Measurements from ENCODE around the gene RNPEPL1. TPM values are rescaled to one million over a fixed set of nuclear protein-coding genes. Genes with fewer than 3 reads are reported as not detected.

RNPEPL1 gene
- total RNA-seq, 4 donors from 2014 or later: 57.3 to 135 (median 70.2) TPM

- whole genome bisulfite sequencing: 47% methylated on average over 25 of the region's 26 CpGs
- Histone ChIP-seq H3K27ac (replicated peaks in 1 of 4) (peak overlapping the region; percentile 94 to 97 (median 96)), H3K27me3 (no peaks in the 10 kb centered on the region), H3K9me3 (no peaks in the 10 kb centered on the region), H3K4me3 (peak overlapping the region; percentile 81 to 90 (median 87)), H3K4me1 (peaks cover 50 to 78% (median 64%) of the 10 kb centered on the region in 4 donors), H3K36me3 (peaks cover 0 to 13% (median 8%) of the 10 kb centered on the region in 4 donors)
- intact Hi-C loops (cut with DNase I): loop anchor here (10.0 kb wide), 1 partner anchor 133 kb away; the partner anchor contains the start of gene GPC1
- no peak for DNase-seq (ENCODE audit: extremely low spot score)
- no peak for TF ChIP-seq POLR2A (IDR thresholded peaks at IDR 0.05; ENCODE audit: low read depth)
- no peak for TF ChIP-seq EP300 (IDR thresholded peaks at IDR 0.05)
- no peak for TF ChIP-seq CTCF (IDR thresholded peaks at IDR 0.05)
- no peak for TF ChIP-seq POLR2AphosphoS5 (IDR thresholded peaks at IDR 0.05)
These were observed 980 bp upstream of the RNPEPL1 start for GRCh38 chr2:240567137-240567871.

GRCh38 chr2:240568678-240569522 is 616 bp downstream of the RNPEPL1 start:
- DNase-seq (ENCODE audit: extremely low spot score): no peak
- Histone ChIP-seq H3K27me3 (no peaks in the 10 kb centered on the region), H3K4me1 (peaks cover 45 to 74% (median 62%) of the 10 kb centered on the region in 4 donors), H3K36me3 (peaks cover 4 to 24% (median 23%) of the 10 kb centered on the region in 4 donors), H3K27ac (replicated peaks in 1 of 4) (peak overlapping the region; percentile 81 to 96 (median 83)), H3K9me3 (no peaks in the 10 kb centered on the region), H3K4me3 (peak overlapping the region; percentile 73 to 90 (median 87))
- WGBS: no CpG with 5 or more reads among the region's 93 CpGs
- intact Hi-C loops (cut with DNase I): loop anchor here (10.0 kb wide), 1 partner anchor 134 kb away; the partner anchor contains the start of gene GPC1
- TF ChIP-seq POLR2AphosphoS5 (IDR thresholded peaks at IDR 0.05) (no peak), EP300 (IDR thresholded peaks at IDR 0.05) (no peak), CTCF (IDR thresholded peaks at IDR 0.05) (no peak), POLR2A (IDR thresholded peaks at IDR 0.05; ENCODE audit: low read depth) (no peak)

GRCh38 chr2:240569523-240569997 is 1.3 kb downstream of the RNPEPL1 start:
- TF ChIP-seq CTCF (IDR thresholded peaks at IDR 0.05): no peak
- no peak for TF ChIP-seq EP300 (IDR thresholded peaks at IDR 0.05)
- no peak for TF ChIP-seq POLR2AphosphoS5 (IDR thresholded peaks at IDR 0.05)
- no peak for TF ChIP-seq POLR2A (IDR thresholded peaks at IDR 0.05; ENCODE audit: low read depth)
- 84% methylated on average over 8 of the region's 9 CpGs for WGBS
- intact Hi-C loops (cut with DNase I): loop anchor here (10.0 kb wide), 1 partner anchor 135 kb away; the partner anchor contains the start of gene GPC1
- Histone ChIP-seq H3K4me3 (peak overlapping the region; percentile 73 to 90 (median 87)), H3K4me1 (peaks cover 45 to 68% (median 60%) of the 10 kb centered on the region in 4 donors), H3K36me3 (peaks cover 9 to 31% (median 28%) of the 10 kb centered on the region in 4 donors), H3K9me3 (no peaks in the 10 kb centered on the region), H3K27ac (replicated peaks in 1 of 4) (peak overlapping the region; percentile 81 to 96 (median 83)), H3K27me3 (no peaks in the 10 kb centered on the region)
- no peak for DNase-seq (ENCODE audit: extremely low spot score)

GRCh38 chr2:240569998-240570530 is 1.8 kb downstream of the RNPEPL1 start:
- no peaks in the 10 kb centered on the region for H3K9me3 ChIP-seq
- peaks cover 14 to 36% (median 33%) of the 10 kb centered on the region in 4 donors for H3K36me3 ChIP-seq
- peak overlapping the region; percentile 73 to 90 (median 87) for H3K4me3 ChIP-seq
- no peaks in the 10 kb centered on the region for H3K27me3 ChIP-seq
- no peak for TF ChIP-seq POLR2A (IDR thresholded peaks at IDR 0.05; ENCODE audit: low read depth)
- TF ChIP-seq EP300 (IDR thresholded peaks at IDR 0.05): no peak
- no peak for TF ChIP-seq CTCF (IDR thresholded peaks at IDR 0.05)
- no peak for TF ChIP-seq POLR2AphosphoS5 (IDR thresholded peaks at IDR 0.05)
- 96% methylated on average over 5 of the region's 15 CpGs for WGBS
- intact Hi-C loops (cut with DNase I): loop anchor here (10.0 kb wide), 1 partner anchor 135 kb away; the partner anchor contains the start of gene GPC1
- no peak for DNase-seq (ENCODE audit: extremely low spot score)
- peaks cover 45 to 63% (median 57%) of the 10 kb centered on the region in 4 donors for H3K4me1 ChIP-seq
- H3K27ac ChIP-seq (replicated peaks in 1 of 4): peak overlapping the region in 2 of 4 donors; percentile 83 to 96
